HG02885 (cell line): ENCODE data around the gene DCAF15.
"Not testable (repeated sequence)": the region's sequence is repeated elsewhere in the genome, so short reads cannot be mapped to it uniquely, and the experiment has no call there.

Experiments used
- ATAC-seq: cut with Tn5 transposase; IDR thresholded peaks from one replicate; pipeline ENCODE4 v1.9.1; 2021; ENCODE audit warnings: mild to moderate bottlenecking; ENCODE audit not compliant: unreplicated experiment, poor library complexity

Gene DCAF15

GRCh38 chr19:13958043-13958442 is 5.7 kb downstream of the DCAF15 start:
- no peak for ATAC-seq

GRCh38 chr19:13959141-13959961 is 7.0 kb downstream of the DCAF15 start:
- no peak for ATAC-seq

- no peak for ATAC-seq
Measured at GRCh38 chr19:13959962-13960862, 7.9 kb downstream of the DCAF15 start.

GRCh38 chr19:13960863-13961784 is 8.8 kb downstream of the DCAF15 start:
- ATAC-seq, result no peak

DNA sequence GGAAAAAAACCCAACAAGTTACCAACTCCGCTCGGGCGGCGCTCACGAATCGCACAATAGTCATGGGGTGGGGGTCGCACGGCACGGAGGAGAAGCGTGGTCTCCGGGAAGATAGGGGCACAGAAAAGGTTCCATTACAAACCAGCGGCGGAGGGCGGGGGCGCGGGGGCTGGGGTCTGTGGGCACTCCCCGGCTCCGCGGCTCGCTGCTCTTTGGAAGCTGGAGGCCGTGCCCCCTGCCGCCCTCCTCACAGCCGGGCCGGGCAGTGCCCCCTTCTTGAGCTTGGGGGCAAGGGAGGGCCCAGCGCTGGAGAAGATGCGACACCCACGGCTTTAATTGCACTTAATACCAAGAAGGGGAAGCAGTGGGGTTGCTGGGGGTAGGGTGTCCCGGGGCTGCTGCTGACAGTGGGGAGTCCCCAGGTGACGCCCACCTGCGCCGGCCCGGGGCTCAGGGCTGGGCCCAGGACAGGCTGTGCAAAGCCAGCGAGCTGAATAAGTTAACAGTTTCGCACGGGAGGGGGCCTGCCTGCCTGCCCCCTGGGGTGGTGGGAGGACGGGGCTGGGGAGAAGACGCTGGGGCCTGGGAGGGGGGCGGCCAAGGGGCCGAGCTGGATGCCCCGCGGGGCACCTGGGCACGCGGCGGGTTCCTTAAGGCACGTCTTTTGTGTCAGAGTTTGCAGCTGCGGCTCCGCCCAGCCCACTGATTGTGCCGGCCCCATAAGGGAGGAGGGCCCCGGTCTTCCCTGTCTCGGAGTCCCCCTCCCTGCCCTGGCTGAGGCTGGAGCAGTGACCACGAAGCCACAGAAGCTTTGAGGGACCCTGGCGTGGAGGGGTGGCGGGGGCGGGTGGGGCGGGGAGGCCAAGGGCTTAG is 9.8 kb downstream of the DCAF15 start:
- no peak for ATAC-seq

DNA sequence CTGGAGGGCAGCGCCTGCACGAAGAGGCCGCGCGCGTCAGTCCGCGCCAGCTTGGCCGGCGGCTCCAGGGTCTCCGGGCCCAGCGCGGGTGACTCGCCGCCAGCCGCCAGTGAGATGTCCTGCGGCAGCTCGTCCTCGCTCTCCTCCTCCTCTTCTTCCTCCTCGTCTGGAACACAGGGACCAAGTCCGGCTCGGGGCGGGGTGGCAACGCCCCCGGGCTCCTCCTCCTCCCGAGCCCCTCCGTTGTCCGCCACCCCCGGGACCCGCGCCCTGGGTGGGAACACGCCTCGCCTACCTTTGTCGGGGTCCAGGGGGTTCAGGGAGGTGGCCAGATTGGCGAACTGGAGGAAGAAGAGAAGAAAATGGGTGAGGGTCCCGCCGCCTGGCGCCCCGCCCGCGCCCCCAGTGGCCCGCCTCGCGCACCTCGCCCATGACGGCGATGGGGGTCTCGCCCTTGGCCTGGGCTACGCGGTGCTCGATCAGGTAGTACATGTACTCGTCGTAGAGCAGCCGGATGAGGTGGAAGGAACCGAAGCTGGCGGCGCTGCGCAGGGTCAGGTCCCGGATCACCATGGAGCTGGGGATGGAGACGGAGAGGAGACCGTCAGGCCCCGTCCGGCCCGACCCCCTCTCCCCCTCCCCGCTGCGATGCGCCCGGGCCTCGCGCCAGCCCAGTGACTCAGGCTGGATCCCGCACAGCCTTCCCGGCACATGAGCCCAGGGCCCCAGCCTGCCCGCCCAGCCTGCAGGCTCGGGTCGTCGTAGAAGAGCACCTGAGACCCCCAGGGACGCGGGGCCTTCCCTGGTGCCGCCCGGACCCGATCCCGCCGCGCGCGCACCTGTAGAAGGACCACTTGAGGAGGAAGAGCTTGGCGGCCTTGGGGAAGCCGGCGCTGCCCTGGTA is 10.6 kb downstream of the DCAF15 start:
- ATAC-seq, result no peak

DNA sequence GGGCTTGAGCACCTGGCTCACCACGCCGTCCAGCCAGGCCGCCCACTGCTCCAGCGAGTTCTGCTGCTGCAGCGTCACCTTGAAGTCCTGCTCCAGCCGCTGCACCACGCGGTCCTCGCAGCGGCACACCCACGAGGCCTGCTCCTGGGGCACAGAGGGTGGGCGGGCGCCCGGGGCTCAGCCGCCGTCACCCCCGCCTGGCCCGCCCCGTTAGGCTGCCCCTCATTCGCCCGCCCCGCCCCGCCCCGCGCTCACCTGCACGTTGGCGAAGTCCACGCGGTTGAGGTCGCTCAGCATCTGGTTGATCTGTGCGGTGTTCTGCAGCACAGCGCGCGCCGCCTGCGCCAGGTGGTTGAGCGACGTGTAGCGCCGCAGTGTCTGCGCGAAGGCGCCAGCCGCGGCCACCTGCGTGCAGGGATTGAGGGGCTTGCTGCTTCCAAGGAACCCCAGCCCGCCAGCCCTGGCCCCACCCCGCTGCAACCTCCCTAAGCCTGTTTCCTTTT is 11.3 kb downstream of the DCAF15 start:
- ATAC-seq, result no peak

GRCh38 chr19:13964776-13965175 is 12.5 kb downstream of the DCAF15 start:
- ATAC-seq, result no peak

- no peak for ATAC-seq
Measured at GRCh38 chr19:13965377-13965896, 13.1 kb downstream of the DCAF15 start.

DNA sequence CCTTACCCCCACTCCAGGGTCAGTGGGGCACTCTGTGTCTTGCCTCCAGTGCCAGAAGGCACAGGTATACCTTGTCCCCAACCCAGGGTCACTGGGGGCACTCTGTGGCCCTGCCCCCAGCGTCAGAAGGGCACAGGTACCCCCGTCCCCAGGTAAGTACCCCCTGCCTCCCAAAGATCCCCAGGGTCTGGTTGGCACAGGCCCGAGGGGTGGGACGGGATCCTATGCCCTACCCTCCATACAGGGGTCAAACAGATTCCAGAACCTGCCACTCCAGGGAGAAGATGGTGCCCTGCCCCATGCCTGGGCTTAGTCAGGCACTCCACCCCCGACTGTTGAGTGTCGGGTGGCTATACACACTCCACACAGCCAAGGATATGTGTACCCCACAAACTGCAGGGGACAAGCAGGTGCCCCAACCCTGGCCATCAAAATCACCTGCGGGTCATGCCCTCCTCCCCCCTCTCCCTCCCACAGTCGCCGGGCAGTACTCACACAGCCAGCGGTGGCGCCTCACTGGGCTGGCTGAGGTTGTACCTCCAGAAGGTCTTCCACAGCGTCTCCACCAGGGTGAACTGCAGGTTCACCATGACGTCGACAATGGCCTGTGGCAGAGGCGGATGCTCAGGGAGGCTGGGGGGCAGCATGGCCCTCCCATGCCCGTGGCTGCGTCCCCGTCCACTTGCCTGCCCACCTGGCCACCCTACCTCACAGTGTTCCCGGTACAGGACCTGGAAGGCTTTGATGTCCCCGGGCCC is 13.8 kb downstream of the DCAF15 start:
- no peak for ATAC-seq

DNA sequence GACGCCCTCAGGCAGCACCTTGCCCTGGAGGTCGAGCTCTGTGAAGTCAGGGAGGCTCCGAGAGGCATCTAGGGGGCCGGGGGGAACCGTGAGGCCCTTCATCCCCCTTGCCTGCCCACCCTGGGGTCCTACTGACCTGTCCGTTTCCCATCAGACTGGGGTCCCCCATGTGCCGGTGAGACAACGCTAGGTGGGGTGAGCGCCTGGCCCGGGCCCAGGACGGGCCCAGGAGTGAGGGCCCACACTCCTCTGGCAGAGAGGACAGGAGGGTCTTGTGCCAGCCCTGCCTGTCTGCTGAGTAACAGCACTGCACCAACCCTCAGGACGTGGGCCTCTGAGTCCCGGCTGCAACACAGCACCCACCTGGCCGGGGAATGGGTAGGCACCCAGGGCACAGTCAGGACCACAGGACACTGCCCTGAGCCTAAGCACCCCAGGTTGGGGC is 14.4 kb downstream of the DCAF15 start:
- ATAC-seq, result no peak

- not testable (repeated sequence) for ATAC-seq
Measured at GRCh38 chr19:13967206-13967605, 14.9 kb downstream of the DCAF15 start.

GRCh38 chr19:13968383-13968935 is 16.1 kb downstream of the DCAF15 start:
- ATAC-seq, result no peak

DNA sequence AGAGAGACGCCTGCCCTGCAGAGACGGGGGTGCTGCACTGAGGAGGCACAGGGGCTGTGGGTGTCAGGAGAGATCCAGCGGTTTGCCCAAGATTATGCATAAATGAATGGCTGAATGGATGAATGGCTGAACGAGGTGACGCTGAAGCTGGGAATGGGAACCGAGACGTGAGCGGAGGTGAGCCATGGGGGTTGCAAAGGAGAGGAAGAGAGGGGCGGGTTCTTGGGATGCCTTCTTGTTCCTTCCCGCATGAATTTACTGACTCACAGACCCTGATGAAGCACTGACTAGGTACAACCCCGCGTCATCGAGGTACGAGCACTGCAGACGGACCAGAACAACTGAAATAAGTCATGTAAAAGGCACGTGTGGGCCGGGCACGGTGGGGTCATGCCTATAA is 16.7 kb downstream of the DCAF15 start:
- ATAC-seq, result no peak

DNA sequence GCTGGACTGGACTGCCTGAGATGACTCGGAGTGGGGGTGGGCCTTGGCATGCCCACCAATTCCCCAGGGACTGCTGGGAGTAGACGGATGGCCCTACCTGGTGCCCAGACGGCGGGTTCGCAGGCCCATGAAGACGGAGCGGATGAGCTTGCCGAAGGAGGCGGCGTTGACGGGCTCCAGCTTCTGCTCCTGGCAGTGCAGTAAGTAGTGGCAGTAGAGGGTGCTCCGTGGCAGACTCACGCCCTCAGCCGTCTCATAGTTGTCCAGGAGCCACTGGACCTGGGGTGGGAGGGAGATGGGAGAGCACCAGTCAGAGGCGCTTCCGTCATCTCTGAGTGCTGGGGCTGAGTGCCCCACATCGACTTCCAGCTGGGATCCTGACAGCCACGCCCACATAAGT is 17.6 kb downstream of the DCAF15 start:
- no peak for ATAC-seq

- ATAC-seq, result not testable (repeated sequence)
Measured at GRCh38 chr19:13971868-13972267, 19.6 kb downstream of the DCAF15 start.
